ENCODE results near the gene WNT8B.

DNA sequence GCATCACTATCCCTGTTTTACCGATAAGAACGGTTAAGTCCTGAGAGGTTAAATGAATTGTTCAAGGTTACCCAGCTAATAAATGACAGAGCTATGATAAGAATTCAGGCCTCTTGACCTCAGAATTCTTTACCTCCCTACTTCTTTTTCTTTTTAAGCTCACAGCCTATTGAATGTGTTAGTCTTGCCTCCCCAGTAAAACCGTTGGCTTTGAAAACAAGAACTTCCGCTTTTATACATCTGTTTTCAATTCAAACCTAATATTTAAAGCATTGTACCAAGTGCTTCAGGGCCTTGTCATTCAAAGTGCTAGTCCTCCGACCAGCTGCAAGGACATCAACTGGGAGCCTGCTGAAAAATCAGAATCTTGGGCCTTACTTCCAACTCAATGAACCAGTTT, 41.3 kb downstream of the WNT8B start:
- no peak for TF ChIP-seq EZH2phosphoT487 (IDR thresholded peaks at IDR 0.05; ENCODE audit: borderline replicate concordance, low read depth, low read length)
- no peak for TF ChIP-seq CTCF (conservative IDR thresholded peaks at IDR 0.05; ENCODE audit: low read length)
